COLO829 (cell line): ENCODE results near the gene SMYD3.

Source experiments
- DNase-seq: peaks from one replicate; pipeline ENCODE4 v3.0.0; 2012; ENCODE audit warnings: low spot score

The SMYD3 gene

DNA sequence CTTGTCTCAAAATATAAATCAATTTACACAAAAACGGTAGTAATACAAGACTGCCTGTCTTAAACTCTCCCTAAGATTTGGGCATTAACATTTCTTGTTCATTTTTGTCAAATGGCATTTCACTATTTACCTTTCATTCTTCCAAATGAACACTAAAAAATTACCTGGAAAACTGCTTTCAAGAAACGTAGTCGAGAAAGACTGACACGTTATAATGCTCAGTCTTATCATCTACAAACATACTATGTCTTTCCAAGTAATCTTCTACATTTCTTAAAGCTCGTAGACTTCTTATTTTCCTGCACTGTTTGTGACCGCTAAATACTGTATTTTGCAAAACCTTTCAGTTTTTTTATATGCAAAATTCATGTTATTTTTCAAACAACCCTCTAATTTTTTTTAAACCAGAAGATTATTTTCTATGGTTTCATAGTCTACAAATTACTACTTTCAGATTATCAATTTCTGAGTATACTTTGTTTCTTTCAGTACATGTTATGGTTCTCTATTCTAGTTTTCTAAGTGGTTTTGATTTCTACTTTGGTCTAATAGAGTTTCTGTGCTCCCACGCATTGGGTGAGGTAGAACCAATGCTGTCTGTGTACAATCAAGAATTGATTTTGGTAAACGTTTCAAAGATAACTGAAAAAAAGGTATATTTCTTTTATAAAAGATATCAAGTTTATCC, 336.4 kb downstream of the SMYD3 start:
- DNase-seq = no peak

DNA sequence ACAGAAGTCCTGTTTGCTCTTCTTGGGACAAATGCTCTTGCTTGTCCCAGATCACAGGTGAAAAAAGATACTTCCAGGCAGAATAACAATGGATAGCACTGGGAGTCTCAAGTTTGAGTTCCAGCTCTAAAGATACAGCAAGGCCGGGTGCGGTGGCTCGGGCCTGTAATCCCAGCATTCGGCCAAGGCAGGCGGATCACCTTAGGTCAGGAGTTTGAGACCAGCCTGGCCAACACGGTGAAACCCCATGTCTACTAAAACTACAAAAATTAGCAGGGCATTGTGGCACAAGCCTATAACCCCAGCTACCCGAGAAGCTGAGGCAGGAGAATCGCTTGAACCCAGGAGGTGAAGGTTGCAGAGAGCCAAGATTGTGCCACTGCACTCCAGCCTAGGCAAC, 337.6 kb downstream of the SMYD3 start:
- DNase-seq = no peak

DNA sequence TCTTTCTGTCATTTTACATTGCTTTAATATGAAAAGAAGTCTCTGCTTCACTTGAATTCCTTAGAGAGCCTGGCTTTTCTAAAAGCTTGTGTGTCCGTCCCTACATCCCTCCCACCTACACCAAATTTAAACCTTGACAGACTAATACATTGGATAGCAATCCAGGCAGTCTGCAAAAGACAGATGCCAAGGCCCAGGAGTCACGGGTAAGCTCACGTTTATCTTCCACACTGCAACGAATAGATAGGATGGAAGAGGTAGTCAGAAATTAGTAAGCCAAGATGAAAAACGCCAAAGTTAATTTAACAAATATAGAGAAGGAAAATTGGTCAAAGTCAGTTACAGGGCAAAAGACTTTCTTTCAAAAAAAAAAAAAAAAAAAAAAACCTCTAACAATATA, 338.1 kb downstream of the SMYD3 start:
- no peak for DNase-seq

DNA sequence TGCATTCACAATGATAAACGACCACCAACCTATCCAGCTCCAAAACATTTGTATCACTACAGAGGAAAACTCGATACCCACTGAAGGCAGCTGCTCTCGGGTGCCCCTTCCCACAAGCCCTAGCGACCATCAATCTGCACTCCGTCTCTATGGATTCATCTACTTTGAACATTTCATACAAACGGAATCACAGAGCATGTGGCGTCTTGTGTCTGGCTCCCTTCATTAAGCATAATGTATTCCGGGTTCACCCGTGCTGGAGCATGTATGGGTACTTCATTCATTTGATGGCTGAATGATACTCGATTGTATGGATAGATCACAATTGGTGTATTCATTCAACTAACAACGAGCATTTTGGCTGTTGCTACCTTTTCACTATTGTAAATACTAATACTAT, 340.2 kb downstream of the SMYD3 start:
- no peak for DNase-seq

DNA sequence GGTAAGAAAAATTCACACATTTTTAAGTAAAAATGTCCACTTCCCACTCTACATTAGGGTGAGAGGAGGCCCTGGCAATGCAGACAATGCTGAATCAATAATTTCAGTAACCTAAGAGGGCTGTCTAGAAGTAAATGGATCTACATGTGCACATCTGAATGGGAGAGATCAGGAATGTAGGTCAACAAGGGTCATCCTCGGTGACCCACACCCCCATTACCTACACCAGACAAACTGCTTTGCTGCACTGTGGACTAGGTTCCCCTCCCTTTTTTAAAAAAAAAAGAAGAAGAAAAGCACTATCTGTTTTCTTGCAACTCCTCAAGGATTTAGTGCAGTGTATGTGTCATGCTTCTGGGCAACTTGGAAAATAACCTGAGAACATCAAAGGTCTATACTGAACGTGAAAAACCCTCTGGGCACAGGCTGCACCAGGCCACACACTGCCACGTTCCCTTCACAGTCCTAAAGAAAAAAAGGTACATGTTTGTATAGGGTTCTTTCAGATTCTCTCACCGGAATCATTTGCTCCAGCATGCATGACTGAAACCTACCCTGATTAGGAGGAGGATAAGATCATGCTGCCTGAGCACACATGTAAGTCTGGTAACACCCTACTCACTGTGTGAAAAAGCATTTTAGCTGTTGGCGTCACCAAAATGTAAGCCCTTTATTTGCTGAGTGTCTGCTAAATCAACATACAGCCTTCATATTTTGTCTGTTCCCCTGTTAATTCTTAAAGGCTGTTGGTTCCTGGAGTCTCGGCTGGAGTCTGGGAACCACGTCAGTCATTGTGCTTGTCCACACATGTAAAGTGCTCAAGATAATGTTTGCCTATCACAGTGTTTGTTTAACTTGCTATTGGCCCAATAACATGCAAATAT, 341.0 kb downstream of the SMYD3 start:
- DNase-seq = no peak

DNA sequence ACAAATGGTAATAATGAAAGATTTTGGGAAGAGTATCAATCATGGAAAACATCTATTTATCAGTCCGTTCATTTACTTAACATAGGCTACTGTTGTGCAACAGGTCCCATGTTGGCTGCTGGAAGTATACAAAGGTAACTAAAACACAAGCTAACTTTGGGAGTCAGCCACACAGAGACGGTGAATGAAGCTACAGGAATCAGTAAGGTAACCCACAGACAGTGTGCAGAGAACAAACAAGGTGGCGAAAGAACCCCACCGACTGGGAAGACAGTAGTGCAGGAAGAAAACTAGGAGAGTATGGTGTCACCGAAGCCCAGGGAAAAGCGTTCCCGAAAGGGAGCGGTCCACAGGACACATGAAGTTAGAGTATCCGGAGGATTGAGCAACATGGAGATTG, 342.3 kb downstream of the SMYD3 start:
- no peak for DNase-seq

DNA sequence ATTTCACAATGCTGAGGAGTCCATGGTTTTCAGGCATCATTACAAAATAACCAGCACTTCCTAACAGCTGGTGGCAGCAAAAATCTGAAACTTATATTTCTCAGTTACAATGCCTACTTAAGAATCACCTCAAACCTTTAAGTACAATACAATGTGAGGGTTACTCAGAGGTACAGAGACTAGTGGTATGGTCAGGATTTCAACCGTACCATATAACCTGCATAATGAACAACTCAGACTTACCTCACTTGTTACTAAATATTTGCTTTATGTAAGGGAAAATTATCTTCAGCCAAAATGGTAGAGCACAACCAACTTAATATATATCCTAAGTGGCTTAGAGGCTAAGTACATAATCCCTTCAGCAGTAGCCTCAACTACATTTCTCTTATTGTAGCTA, 344.5 kb downstream of the SMYD3 start:
- no peak for DNase-seq

DNA sequence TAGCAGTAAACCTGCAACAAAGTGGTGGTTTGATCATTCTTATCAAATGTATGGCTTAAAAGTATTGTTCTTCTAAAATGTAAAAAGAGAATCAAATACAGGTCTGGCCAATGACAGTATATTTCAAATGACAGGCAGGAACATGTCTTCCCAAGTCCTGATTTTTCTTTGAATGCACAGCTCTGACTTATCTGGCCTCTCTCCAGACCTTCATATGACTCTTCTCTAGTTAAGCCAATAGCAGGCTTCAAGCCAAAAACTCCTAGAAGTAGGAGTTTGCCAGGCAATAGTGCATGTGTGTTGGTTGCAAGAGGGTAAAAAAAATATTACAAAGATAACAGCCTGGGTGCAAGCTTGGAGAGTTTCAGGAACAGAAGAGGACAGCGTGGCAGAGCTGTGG, 345.5 kb downstream of the SMYD3 start:
- DNase-seq = peak; percentile 45

DNA sequence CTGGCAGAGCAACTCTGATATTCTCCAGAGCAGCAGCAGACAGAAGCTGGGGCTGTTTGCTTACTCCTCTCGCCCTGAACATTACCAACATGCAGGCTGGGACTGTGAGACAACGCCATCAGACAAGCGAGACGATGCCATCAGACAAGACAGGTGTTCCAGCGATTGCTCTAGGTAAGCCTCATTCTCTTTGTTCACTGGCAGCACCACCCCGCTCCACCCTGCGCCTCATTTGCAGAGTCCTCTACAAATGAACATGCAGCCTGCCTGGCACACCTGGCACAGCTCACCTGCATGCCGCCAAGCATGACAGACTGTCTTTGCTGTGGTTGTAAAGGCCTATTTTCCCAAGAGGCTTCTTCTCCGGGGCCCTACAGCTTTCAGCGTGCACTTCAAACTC, 346.2 kb downstream of the SMYD3 start:
- no peak for DNase-seq

DNA sequence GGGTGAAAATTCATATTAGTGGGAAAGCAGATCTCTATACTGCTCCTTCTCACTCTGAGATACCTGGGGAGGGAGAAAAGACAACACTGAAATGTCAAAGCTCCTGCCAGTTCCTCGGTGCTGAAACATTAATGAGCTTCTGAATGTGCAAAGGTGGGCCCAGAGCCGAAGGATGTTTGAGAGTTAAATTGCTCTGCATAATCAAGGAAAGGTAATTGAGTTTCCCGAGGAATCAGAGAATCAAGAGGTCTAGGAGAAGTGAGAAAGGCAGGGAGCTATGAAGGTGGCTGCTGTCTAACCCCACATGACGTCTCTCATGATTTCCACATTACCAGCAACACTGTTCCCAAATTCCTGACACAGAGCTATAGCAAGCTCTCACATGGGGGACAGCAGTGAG, 346.7 kb downstream of the SMYD3 start:
- DNase-seq = no peak

DNA sequence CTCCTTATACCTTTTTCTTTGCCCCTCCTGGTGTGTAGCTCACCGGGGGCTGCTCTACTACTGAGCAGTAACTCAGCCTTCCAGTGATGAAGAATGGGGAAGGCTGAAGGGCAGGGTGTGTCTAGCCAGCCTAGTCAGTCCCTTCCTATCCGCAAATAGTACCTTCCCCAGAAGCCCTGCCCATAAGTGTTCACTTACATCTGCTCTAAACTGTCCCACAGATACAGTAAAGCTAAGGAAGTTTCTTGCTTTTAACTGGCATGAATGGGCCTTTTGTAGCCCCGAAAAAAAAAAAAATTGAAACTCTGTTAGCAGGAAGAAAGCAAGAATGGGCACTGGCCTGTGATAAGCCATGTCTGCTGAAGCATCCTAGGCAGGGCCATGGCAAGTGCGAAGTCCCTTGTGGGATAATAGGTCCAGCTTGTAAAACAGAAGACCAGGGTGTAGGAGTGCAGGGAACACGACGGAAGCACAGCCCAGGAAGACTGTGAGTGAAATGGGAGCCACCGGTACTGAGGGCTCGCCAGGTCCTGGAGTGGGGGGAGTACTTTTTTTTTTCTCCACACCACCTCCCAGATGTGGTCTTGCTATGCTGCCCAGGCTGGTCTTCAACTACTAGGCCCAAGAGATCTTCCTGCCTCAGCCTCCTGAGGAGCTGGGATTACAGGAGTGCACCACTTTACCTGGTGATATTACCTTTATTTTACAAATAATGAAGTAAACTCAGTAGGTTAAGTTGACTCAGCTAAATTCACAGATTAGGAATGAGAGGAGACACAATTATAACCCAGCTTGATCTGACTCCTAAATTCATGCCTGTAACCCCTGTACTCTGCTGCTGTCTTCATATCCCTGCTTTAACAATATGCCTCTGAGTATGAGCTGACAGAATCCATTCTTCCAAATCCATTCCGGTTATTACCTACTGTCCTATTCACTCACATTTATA, 347.5 kb downstream of the SMYD3 start:
- DNase-seq = peak; percentile 87

DNA sequence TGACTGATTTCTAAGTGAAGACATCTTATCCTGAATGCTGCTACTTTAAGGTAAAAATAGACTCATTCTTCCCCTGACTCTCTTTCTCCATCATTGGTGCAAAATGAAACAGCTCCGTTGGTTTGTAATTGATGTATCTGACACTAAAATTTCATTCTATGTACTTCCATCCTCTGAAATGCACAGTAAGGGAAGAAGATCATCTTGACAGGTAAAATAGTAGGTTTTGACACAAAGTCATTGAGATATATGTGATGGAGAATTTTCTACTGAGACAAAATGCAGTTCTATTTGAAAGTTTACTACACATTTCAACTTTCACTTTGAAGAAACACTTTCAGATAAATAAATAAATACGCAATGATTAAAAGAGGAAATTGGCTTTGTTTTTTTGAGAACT, 348.9 kb downstream of the SMYD3 start:
- DNase-seq = no peak

DNA sequence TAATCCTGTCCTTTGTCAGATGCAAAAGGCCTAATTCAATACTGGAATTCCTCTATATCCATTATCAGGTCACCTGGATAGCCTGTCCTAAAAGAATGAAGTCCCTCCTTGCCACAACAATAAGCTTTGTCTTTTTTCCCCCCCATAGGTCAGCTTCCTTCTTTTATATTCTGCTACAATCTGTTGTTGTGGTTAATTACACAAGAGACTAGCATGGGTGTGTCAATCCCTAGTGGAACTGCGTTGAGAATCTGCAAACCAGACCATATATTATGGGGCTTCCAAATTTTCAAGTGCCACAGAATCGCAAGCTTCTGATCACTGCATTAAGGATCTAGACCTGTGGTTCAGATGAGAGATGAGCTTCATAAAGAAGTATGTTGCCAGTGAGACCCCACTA, 349.6 kb downstream of the SMYD3 start:
- no peak for DNase-seq

DNA sequence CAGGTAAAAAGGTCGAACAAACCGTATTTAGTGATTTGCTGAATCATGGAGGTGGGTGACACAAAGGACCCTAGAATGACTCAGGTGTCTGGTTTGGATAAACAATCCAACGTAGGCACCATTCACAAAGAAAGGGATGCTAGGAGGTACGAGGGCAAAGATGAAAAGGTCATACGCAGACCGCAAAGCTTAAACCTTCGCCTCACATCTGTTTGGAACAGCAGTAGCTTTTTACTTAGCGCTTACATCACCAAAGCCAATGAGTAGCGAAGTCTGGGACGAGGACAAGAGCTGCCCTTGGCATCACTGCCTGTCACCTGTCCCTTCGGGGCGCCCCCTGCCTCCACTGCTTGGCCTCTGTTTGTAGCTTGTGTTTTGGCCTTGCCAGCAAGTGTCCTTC, 350.2 kb downstream of the SMYD3 start:
- no peak for DNase-seq

DNA sequence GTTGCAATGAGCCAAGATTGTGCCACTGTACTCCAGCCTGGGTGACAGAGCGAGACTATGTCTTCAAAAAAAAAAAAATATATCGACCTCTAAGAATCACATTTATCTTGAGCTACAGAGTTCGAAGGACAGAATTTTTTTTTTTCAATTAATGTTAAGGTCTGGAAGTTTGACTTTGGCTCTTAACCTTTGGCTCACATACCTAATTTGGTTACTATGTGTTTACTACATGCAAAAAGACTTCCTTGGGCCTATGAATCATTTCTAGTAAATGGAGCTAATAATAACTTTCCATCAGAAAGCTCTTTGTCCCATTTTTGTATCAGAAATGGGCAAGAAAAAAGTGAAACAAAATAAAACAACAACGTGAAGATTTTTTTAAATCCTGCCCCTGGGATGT, 351.2 kb downstream of the SMYD3 start:
- DNase-seq = peak; percentile 76

DNA sequence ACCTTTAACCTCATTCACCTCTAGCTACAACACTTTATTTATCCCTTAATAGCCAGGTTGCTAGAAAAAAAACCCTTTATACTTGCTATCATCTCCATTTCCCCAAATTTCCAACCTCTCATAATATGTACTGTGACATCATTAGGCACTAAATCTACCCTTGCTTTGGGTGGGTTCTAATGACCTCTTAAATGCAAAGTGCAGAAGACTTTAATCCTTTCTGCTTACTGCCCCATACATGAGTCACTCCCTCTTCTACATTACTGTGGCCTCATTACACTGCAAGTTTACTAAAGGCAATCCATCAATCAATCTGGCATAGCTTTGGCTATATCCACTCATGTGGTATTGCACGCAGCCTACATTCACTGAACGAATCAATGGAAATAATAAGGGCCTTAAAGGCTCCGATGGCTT, 353.3 kb downstream of the SMYD3 start:
- DNase-seq = no peak

DNA sequence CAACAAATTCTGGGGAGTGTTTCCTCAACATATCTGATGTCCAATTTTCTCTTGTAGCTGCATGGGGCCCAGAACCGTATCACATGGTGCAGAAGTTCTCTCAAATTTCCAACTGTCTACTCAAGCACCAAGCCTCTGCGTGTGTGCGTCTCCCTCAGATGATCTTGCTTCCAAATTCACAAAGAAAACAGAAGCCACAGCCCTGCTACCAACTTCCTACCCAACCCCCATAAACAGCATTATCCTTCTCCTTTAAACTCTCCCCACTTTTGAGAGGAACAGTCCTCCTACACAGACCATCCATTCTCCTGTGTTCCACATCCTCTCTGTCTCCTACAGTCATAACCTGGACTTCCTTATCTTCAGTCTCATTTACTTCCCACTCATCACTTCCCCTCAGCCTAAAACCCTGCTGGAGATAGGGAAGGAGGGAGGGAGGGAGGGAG, 354.1 kb downstream of the SMYD3 start:
- peak; percentile 43 for DNase-seq

DNA sequence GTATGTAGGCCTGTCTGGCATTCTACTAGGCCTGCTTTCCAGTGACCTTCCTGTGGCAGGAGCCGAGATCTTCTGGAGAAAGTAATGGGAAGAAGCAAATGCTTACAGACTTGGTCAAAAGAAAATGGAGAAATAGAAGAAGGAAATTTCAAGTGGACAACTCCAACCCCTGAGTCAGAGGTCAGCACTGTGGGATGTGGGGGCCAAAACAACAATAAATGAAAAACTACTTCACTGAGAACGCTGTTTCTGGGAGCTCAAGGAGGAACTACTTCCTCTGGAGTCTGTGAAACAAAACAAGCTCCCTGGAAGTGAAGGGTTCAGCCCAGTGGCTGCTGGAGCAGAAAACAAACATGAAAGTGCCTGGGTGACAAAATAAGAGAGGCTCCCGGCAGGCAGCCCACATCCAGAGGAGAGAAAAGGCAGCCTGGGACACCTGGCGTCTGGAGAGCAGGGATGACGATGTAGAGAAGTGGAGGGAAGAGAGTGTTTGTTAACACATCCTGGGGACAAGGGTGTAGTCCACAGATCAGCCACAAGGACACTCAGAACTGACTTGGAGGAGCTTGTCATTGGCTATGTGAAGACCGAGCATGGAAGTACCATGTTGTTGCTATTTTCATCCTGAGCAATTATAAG, 355.2 kb downstream of the SMYD3 start:
- DNase-seq = no peak

DNA sequence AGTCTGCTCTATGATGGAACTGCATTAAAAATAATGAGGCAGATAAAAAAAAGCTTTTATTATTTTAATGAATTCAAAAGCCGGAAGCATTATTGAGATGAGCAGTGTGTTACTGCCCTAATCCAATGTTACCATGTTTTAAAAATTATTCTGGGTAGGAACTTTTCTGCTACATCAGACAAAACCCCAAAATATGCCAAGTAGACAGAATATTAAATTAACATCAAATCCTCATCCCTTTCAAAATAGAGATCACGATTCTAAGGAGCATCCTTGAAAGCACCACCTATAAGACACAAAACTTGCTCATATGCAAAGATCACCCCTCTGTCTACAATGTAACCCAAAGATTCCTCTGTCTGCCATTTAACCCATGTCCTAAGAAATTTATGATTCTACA, 357.5 kb downstream of the SMYD3 start:
- no peak for DNase-seq

DNA sequence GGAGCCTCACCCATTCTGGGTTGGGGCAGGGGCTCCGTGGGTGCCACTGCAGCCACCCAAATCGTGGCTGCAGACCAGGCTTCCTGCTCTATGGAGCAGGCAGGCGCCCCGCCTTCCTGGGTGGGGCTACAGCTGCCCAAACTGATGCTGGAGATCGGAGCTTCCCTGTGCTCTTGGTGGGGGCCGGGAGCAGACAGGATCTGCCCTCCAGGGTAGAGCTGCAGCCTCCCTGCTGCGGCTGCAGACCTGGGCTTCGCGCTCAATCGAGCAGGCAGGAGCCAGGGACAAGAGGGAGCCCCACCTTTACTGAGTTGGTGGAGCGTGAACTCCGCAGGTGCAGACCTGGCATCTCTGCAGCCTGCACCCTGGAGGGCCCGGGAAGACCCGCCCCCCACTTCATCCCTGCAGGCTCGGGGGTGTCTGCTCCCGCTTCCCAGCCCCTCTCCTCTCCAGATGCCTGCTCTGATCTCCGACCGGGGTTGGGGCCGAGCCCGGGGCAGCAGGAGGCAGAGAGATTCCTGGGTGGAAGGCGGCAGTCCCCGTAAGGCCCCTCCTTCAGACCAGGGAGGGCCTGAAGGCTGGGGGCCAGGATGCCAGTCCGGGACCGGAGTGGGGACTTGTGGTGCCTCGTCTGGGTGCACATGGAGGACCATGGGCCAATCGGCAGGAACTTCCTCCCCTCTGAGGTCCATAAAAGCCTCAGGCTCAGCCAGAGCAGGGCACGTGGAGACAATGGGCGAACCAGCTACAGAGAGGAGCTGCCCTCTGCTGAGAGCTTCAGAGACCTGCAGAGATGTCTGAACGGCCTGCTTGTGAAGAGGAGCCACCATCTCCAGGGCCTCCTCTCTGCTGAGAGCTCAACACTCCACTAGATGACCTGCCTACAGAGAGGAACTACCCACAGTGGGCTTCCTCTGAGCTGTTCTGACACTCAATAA, 359.3 kb downstream of the SMYD3 start:
- DNase-seq = no peak
